ENCODE results near the gene FOS. TPM values are rescaled to one million over a fixed set of nuclear protein-coding genes. Genes with fewer than 3 reads are reported as not detected.

FOS gene
- total and polyA plus RNA-seq, 2 of the 13 experiments (the other 11 are each of a cell fraction or from before 2014, with no cell fraction given), result 15.9 to 24.2 TPM

DNA sequence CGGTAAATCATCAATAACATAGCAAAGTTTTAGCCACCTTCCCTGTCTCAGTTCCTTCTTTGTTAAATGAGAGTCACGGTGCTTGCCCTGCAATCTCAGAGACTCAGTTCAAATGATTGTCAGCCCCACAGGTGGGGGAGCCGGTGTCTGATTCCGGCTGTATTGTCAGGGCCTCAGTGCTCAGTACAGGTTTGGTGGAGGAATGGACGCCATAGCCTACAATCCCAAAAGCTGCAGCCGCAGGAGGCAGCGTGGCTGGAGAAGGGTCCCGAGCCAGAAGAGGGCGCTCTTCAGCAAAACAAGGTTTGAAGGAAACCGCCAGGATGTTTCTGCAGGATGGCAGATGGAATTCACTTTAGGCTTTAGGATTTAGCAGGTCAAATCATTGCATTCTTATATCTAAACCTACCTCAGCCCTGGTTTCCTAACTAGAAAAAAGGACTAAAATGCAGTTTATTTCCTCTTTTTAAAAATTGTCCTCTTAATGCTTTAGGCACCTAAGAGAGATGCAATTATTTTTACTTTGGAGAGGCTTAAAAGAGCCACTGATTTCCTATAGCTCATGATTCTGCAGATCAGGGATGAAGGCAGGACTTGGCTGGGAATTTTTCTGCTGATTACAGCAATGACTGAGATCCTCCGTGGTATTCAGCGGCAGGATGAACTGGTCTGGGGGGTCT, 29.2 kb downstream of the FOS start:
- H3K36me3 ChIP-seq (replicated peaks in 1 of 2; ENCODE audit: control insufficient read depth in 1 of 2, insufficient read depth in 2 of 2, low read length in 2 of 2), result no peaks in the 10 kb centered on the region
- WGBS (ENCODE audit: low lambda C conversion rate), result 25% methylated on average over 7 of the region's 12 CpGs
- BruUV-seq (replicated peaks), result no TSS peak
- no peaks in the 10 kb centered on the region for H4K20me1 ChIP-seq (ENCODE audit: insufficient read depth, low read length)
- no peak overlapping the region for H2AFZ ChIP-seq (ENCODE audit: low read length)
- FAIRE-seq (peak; percentile 39), DNase-seq (ENCODE audit: low spot score) (peak; percentile 63), ATAC-seq (peak; percentile 91)
- ChIA-PET POLR2A (no interaction called here), CTCF (ENCODE audit: low intra/inter-chr PET ratio, low total read pairs) (interaction anchor here (0.7 to 3.5 kb wide), 5 partner anchors 21 to 345 kb away, joined by 3 to 46 read pairs (median 5); no protein-coding TSS in a partner anchor)
- H3K9me3 ChIP-seq (ENCODE audit: low read length), result no peaks in the 10 kb centered on the region
- no peak overlapping the region for H3K27ac ChIP-seq (ENCODE audit: extremely low read length, insufficient read depth, low read length)
- H3K27me3 ChIP-seq (ENCODE audit: control insufficient read depth in 1 of 2, insufficient read depth in 2 of 2, low read length in 2 of 2), result peaks cover 0 to 4% of the 10 kb centered on the region in 2 experiments; a peak in 1 of 5 replicates
- H3K9ac ChIP-seq (ENCODE audit: insufficient read depth, low read depth, low read length), result no peak overlapping the region
- in situ Hi-C loops (cut with HindIII; ENCODE audit: extremely low pct_ligation_motif_present, low pct_unique_long_range_greater_than_20kb), result loop anchor here (5.0 kb wide), 2 partner anchors 179 to 254 kb away; no protein-coding TSS in a partner anchor
- peaks cover 12% of the 10 kb centered on the region for H3K4me1 ChIP-seq (ENCODE audit: insufficient read depth, low read length)
- intact Hi-C loops (cut with micrococcal nuclease; ENCODE audit: unreplicated experiment), result loop anchor here (1.0 to 5.0 kb wide), 3 partner anchors 119 to 253 kb away; partner anchors contain the start of gene JDP2
- no peaks in the 10 kb centered on the region for H3K79me2 ChIP-seq (ENCODE audit: insufficient read depth, low read length)
- 0 out of 2 replicates have a peak overlapping the region, but pooled peaks have one; percentile 41 for H3K4me2 ChIP-seq (ENCODE audit: low read depth, low read length)
- no peak overlapping the region for H3K4me3 ChIP-seq (replicated peaks in 1 of 3; ENCODE audit: insufficient read depth in 1 of 3, low read depth in 2 of 3, low read length in 3 of 3)
- TF ChIP-seq, protein P1, sequence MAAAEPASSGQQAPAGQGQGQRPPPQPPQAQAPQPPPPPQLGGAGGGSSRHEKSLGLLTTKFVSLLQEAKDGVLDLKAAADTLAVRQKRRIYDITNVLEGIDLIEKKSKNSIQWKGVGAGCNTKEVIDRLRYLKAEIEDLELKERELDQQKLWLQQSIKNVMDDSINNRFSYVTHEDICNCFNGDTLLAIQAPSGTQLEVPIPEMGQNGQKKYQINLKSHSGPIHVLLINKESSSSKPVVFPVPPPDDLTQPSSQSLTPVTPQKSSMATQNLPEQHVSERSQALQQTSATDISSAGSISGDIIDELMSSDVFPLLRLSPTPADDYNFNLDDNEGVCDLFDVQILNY (CRISPR knock-in tag; conservative IDR thresholded peaks at IDR 0.05), result no peak
- TF ChIP-seq MXD4 (CRISPR knock-in tag; IDR thresholded peaks at IDR 0.05) (no peak), RAD51 (IDR thresholded peaks at IDR 0.05; ENCODE audit: borderline replicate concordance) (no peak), ZKSCAN1 (IDR thresholded peaks at IDR 0.05; ENCODE audit: low read length) (no peak), ZNF17 (CRISPR knock-in tag; IDR thresholded peaks at IDR 0.05) (no peak), ZNF788 (CRISPR knock-in tag; IDR thresholded peaks at IDR 0.05; ENCODE audit: borderline replicate concordance) (no peak), ZNF354B (CRISPR knock-in tag; IDR thresholded peaks at IDR 0.05) (no peak), ZNF101 (CRISPR knock-in tag; IDR thresholded peaks at IDR 0.05; ENCODE audit: borderline replicate concordance, low read depth) (no peak), EHMT2 (IDR thresholded peaks at IDR 0.05; ENCODE audit: borderline replicate concordance, low read depth, low read length) (no peak), FOXJ3 (CRISPR knock-in tag; IDR thresholded peaks at IDR 0.05; ENCODE audit: borderline replicate concordance) (no peak), TEAD2 (CRISPR knock-in tag; IDR thresholded peaks at IDR 0.05) (no peak)
- TF ChIP-seq, protein P2, sequence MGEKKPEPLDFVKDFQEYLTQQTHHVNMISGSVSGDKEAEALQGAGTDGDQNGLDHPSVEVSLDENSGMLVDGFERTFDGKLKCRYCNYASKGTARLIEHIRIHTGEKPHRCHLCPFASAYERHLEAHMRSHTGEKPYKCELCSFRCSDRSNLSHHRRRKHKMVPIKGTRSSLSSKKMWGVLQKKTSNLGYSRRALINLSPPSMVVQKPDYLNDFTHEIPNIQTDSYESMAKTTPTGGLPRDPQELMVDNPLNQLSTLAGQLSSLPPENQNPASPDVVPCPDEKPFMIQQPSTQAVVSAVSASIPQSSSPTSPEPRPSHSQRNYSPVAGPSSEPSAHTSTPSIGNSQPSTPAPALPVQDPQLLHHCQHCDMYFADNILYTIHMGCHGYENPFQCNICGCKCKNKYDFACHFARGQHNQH (CRISPR knock-in tag; IDR thresholded peaks at IDR 0.05), result peak; percentile 46; the same call in 1 of the 2 replicates
- TF ChIP-seq, protein P3, sequence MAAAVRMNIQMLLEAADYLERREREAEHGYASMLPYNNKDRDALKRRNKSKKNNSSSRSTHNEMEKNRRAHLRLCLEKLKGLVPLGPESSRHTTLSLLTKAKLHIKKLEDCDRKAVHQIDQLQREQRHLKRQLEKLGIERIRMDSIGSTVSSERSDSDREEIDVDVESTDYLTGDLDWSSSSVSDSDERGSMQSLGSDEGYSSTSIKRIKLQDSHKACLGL (CRISPR knock-in tag; IDR thresholded peaks at IDR 0.05), result no peak
- TF ChIP-seq, protein P4, sequence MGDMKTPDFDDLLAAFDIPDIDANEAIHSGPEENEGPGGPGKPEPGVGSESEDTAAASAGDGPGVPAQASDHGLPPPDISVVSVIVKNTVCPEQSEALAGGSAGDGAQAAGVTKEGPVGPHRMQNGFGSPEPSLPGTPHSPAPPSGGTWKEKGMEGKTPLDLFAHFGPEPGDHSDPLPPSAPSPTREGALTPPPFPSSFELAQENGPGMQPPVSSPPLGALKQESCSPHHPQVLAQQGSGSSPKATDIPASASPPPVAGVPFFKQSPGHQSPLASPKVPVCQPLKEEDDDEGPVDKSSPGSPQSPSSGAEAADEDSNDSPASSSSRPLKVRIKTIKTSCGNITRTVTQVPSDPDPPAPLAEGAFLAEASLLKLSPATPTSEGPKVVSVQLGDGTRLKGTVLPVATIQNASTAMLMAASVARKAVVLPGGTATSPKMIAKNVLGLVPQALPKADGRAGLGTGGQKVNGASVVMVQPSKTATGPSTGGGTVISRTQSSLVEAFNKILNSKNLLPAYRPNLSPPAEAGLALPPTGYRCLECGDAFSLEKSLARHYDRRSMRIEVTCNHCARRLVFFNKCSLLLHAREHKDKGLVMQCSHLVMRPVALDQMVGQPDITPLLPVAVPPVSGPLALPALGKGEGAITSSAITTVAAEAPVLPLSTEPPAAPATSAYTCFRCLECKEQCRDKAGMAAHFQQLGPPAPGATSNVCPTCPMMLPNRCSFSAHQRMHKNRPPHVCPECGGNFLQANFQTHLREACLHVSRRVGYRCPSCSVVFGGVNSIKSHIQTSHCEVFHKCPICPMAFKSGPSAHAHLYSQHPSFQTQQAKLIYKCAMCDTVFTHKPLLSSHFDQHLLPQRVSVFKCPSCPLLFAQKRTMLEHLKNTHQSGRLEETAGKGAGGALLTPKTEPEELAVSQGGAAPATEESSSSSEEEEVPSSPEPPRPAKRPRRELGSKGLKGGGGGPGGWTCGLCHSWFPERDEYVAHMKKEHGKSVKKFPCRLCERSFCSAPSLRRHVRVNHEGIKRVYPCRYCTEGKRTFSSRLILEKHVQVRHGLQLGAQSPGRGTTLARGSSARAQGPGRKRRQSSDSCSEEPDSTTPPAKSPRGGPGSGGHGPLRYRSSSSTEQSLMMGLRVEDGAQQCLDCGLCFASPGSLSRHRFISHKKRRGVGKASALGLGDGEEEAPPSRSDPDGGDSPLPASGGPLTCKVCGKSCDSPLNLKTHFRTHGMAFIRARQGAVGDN (CRISPR knock-in tag; IDR thresholded peaks at IDR 0.05), result 0 out of 2 replicates have a peak, but pooled peaks have one; percentile 13
- TF ChIP-seq, protein P5, sequence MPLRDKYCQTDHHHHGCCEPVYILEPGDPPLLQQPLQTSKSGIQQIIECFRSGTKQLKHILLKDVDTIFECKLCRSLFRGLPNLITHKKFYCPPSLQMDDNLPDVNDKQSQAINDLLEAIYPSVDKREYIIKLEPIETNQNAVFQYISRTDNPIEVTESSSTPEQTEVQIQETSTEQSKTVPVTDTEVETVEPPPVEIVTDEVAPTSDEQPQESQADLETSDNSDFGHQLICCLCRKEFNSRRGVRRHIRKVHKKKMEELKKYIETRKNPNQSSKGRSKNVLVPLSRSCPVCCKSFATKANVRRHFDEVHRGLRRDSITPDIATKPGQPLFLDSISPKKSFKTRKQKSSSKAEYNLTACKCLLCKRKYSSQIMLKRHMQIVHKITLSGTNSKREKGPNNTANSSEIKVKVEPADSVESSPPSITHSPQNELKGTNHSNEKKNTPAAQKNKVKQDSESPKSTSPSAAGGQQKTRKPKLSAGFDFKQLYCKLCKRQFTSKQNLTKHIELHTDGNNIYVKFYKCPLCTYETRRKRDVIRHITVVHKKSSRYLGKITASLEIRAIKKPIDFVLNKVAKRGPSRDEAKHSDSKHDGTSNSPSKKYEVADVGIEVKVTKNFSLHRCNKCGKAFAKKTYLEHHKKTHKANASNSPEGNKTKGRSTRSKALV (CRISPR knock-in tag; IDR thresholded peaks at IDR 0.05), result no peak
